ENCODE results near the gene UBXN7. TPM values are rescaled to one million over a fixed set of nuclear protein-coding genes. Genes with fewer than 3 reads are reported as not detected.
"Not testable (repeated sequence)": the region's sequence is repeated elsewhere in the genome, so short reads cannot be mapped to it uniquely, and the experiment has no call there.

Gene UBXN7
- total RNA-seq, 1 experiment from 2014 or later = 9.5 TPM

DNA sequence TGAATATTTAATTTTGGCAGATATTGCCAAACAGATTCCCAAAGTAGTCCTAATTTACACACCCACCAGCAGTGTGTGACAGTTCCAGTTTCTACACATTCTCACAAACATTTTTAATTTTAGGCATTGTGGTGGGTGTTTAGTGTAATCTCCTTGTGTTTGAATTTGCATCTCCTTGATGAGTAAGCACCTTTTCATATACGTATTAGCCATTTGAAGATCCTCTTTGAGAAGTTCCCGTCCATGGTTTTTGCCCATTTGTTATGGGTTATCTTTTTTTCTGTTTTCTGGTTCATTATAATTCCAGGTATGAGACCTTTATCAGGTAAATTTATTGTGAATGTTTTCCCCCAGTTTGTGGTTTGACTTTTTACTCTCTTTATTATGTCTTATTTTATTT lies 91.8 kb downstream of the UBXN7 start:
- DNase-seq = no peak

DNA sequence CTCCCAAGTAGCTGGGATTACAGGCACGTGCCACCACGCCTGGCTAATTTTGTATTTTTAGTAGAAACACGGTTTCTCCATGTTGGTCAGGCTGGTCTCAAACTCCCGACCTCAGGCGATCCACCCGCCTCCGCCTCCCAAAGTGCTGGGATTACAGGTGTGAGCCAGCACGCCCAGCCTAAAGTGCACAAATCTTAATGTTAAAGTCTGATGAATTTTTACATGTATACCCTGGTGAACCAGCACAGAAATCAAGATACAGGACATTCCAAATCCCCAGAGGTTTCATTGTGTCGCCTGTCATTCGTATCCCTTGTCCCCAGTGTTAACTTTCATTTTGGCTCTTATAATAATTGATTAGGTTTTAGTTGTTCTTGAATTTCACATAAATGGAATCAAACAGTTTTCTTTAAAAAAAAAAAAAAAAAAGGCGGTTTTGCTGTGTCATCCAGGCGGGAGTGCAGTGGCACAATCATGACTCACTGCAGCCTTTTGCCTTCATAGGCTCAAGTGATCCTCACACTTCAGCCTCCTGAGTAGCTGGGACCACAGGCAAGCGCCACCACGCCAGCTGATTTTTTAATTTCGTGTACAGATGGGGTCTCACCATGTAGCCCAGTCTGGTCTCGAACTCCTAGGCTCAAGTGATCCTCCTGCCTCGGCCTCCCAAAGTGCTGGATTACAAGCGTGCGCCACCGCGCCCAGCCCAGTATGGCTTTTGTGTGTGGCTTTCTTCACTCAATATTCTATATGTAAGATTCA lies 92.6 kb downstream of the UBXN7 start:
- no peaks in the 10 kb centered on the region for H3K27me3 ChIP-seq
- no peaks in the 10 kb centered on the region for H3K36me3 ChIP-seq
- no peak overlapping the region for H3K4me3 ChIP-seq
- DNase-seq = peak; percentile 53
- H3K9me3 ChIP-seq = no peaks in the 10 kb centered on the region

More for the DNA sequence above, 91.8 kb downstream of the UBXN7 start:
- H3K9me3 ChIP-seq = no peaks in the 10 kb centered on the region
- no peaks in the 10 kb centered on the region for H3K36me3 ChIP-seq
- no peaks in the 10 kb centered on the region for H3K27me3 ChIP-seq
- H3K4me3 ChIP-seq = no peak overlapping the region

DNA sequence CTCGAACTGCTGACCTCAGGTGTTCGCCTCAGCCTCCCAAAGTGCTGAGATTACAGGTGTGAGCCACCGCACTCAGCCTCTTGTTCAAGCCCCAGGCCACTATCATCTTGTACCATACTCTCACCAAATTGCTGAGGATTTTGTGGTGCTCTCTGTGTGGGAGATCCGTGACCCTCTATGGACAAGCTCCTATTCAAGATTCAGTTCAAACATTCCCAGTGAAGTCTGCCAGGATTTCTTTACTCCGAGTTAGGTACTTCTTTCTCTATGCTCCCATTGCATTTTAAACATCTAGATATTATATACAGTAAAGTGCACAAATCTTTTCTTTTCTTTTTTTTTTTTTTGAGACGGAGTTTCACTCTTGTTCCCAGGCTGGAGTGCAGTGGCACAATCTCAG lies 93.2 kb downstream of the UBXN7 start:
- Histone ChIP-seq H3K9me3 (no peaks in the 10 kb centered on the region), H3K27me3 (no peaks in the 10 kb centered on the region), H3K36me3 (no peaks in the 10 kb centered on the region), H3K4me3 (no peak overlapping the region)
- DNase-seq = no peak

DNA sequence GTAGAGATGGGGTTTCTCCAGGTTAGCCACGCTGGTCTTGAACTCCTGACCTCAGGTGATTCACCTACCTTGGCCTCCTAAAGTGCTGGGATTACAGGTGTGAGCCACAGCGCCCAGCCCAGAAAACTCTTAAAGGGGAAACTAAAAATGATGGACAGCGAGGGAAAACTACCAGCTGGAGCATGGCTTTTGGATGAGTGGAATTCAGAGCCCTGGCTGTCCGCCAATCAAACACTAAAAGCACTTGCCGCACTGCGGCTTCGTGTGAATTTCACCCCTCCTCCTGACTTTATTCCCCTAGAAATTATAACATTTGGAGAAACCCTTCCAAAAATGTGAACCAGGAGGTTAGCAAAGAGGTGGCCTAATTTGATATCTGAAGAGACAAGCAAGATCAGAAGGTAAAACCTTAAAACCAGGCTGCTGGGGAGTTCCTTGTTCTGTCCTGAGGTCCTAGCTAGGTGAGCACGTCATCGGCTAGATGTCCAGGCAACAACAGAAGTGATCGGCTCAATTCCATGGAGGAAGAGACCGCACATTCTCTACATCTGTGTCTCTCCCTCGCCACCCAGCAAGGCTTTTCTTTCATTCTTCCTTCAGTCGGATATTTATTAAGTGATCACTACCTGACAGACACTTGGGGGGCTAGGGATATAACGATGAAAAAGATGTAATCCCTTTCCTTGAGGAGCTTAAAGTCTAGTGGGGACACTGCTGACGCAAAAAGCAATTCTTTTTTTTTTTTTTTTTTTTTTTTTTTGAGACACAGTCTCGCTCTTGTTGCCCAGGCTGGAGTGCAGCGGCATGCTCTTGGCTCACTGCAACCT lies 95.7 kb downstream of the UBXN7 start:
- H3K27me3 ChIP-seq = no peaks in the 10 kb centered on the region
- H3K9me3 ChIP-seq = no peaks in the 10 kb centered on the region
- DNase-seq = no peak
- no peaks in the 10 kb centered on the region for H3K36me3 ChIP-seq
- no peak overlapping the region for H3K4me3 ChIP-seq

DNA sequence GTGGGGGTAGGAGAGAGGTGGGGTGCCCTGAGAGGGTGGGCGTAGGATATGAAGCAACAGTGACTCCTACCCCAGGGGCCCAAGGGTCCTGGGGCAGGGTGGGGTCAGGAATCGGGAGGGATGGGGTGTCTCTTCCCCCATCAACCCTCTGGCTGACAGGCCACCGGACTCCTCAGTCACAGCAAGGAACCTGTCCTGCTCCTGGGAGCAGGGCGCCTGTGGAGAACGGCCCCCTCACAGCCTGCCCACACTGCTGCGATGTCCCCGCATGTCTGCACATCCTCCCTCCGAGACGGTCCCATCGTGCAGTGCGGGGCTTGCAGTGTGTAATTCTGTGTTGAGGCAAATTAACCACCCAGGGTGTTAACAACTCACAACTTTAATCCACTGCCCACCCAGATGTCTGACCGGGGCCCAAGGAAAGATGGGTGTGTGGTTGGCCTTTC lies 96.7 kb downstream of the UBXN7 start:
- Histone ChIP-seq H3K36me3 (no peaks in the 10 kb centered on the region), H3K4me3 (no peak overlapping the region)
- no peak for DNase-seq

DNA sequence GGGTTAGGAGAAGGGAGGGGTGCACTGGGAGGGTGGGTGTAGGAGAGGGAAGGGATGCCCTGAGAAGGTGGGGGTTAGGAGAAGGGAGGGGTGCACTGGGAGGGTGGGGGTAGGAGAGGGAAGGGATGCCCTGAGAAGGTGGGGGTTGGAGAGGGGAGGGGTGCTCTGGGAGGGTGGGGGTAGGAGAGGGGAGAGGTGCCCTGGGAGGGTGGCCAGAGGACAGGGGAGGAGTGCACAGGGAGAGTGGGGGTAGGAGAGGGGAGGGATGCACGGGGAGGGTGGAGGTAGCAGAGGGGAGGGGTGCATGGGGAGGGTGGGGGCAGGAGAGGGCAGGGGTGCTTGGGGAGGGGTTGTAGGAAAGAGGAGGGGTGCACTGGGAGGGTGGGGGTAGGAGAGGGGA lies 97.2 kb downstream of the UBXN7 start:
- H3K27me3 ChIP-seq = peaks cover 2% of the 10 kb centered on the region; the same call in 1 of the 2 replicates
- H3K4me3 ChIP-seq = no peak overlapping the region
- DNase-seq = no peak

More for the DNA sequence above, 96.7 kb downstream of the UBXN7 start:
- no peaks in the 10 kb centered on the region for H3K27me3 ChIP-seq
- no peaks in the 10 kb centered on the region for H3K9me3 ChIP-seq

DNA sequence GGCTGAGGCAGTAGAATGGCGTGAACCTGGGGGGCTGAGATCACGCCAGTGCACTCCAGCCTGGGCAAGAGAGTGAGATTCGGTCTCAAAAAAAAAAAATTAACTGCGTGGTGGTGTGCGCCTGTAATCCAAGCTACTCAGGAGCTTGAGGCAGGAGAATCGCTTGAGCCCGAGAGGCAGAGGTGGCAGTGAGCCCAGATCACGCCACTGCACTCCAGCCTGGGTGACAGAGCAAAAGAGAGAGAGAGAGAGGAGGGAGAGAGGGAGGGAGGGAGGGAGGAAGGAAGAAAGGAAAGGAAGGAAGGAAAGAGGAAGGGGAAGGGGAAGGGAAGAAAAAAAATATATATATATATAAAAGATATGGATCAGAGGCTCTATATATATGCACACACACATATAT lies 100.1 kb downstream of the UBXN7 start:
- H3K9me3 ChIP-seq = no peaks in the 10 kb centered on the region
- H3K36me3 ChIP-seq = no peaks in the 10 kb centered on the region
- DNase-seq = no peak
- peaks cover 2% of the 10 kb centered on the region; the same call in 1 of the 2 replicates for H3K27me3 ChIP-seq
- H3K4me3 ChIP-seq = no peak overlapping the region

More for the DNA sequence above, 97.2 kb downstream of the UBXN7 start:
- Histone ChIP-seq H3K9me3 (no peaks in the 10 kb centered on the region), H3K36me3 (no peaks in the 10 kb centered on the region)

DNA sequence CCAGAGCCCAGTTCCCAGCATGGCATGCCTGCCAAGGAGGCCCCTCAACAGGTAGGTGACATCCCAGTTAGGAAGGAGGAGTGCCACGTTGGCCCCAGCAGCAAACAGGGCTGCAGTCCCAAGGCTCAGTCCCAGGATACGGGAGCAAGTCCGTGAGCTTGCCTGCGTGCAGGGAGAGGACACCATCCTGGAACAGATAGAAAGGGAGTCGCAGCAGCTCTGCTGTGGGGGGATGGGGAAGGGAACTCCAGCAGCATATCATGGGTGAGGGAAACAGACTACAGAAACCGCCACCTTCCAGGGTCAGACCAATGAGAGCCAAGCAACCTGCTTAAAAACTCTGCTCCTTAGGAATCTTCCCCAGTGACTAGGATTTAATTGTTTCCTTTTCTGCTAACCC lies 104.8 kb downstream of the UBXN7 start:
- peaks cover 2% of the 10 kb centered on the region; the same call in 1 of the 2 replicates for H3K27me3 ChIP-seq
- no peaks in the 10 kb centered on the region for H3K36me3 ChIP-seq
- DNase-seq = no peak
- no peaks in the 10 kb centered on the region for H3K9me3 ChIP-seq
- H3K4me3 ChIP-seq = no peak overlapping the region

DNA sequence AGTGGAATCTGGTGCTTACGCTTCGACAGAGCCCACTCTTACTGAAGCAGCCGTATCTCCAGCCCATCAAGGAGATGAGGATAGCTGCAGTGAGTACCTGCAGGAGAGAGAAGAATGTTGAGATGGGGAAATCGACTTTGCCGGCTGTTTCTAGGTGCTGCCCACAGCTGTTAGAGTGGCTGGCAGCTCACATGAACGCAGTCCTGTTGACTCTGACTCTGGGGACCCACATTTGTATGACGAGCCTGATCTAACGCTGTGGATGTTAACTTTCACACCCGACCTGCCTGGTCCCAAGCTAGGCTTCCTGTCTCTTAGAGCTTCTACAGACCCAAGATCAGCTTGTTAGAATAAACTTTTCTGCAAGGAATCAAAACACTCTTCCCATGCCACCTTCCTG lies 105.3 kb downstream of the UBXN7 start:
- Histone ChIP-seq H3K36me3 (no peaks in the 10 kb centered on the region), H3K4me3 (no peak overlapping the region), H3K9me3 (no peaks in the 10 kb centered on the region), H3K27me3 (peaks cover 2% of the 10 kb centered on the region; the same call in 1 of the 2 replicates)
- no peak for DNase-seq

DNA sequence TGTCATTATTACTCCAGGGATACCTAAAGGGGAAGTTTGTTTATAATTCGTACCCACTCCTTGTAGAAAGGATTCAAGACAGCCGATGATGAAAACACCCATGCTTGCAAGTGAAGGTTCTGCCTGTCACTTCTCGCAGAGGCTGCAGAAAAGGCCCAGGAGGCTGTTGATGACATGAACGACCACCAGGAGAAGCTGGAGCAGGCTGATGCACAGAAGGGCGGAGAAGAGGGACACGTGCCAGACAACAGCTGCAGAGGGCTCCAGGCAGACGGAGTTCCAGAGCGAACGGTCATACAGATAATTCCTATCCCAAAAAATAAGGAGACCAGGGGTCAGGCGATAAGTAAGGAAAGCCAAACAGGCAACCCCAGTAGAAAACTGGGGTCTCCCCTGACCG lies 108.5 kb downstream of the UBXN7 start:
- Histone ChIP-seq H3K27me3 (no peaks in the 10 kb centered on the region), H3K36me3 (no peaks in the 10 kb centered on the region), H3K4me3 (no peak overlapping the region), H3K9me3 (no peaks in the 10 kb centered on the region)
- DNase-seq = peak; percentile 41

DNA sequence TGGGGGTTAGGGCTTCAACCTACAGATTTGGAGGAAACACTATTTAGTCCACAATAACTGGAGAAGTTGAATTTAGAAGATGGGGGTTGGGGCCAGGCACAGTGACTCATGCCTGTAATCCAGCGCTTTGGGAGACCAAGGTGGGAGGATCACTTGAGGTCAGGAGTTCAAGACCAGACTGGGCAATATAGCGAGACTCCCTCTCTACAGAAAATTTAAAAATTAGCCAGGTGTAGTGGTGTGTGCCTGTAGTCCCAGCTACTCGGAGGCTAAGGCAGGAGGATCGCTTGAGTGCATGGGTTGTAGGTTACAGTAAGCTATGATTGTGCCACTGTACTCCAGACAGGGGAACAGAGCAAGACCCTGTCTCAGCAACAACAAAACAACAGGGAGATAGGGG lies 109.2 kb downstream of the UBXN7 start:
- H3K9me3 ChIP-seq = no peaks in the 10 kb centered on the region
- H3K27me3 ChIP-seq = no peaks in the 10 kb centered on the region
- H3K36me3 ChIP-seq = no peaks in the 10 kb centered on the region
- no peak for DNase-seq
- no peak overlapping the region for H3K4me3 ChIP-seq

DNA sequence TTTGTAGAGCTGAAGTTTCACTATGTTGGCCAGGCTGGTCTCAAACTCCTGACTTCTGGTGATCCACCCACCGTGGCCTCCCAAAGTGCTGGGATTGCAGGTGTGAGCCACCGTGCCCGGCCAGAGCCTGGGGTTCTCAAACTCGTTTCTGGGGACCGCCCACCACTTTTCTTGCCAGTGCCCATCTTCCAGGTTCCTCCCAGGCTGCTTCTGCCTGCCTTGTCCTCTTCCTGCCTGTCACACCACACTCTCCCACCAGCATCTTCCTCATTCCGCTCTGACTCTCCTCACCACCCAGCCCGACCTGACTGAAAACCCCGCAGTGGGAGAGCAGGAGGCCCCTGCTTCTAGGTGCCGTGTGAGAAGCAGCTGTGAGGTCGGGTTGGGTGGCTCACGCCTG lies 111.1 kb downstream of the UBXN7 start:
- Histone ChIP-seq H3K27me3 (no peaks in the 10 kb centered on the region), H3K36me3 (peaks cover 4% of the 10 kb centered on the region; the same call in 1 of the 2 replicates), H3K9me3 (no peaks in the 10 kb centered on the region), H3K4me3 (no peak overlapping the region)
- DNase-seq = no peak

DNA sequence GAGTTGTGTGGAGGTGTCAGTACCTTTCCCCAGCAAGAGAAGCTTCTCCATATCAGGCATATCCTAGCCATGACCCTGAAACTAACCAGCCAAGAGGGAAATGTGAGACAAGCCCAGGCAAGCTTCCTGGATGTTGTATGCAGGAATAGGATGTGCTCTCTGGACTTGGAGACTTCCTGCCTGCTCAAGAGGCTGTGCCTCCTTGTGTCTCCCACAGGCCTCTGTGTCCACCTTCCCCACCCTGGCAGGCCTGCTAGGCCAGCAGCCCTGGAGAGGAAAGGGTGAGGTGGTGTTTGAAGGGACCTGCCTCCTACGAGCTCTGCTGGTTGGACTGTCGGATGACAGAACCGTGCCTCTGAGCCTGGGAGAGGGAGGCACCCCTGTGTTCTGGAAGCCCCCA lies 112.1 kb downstream of the UBXN7 start:
- peaks cover 11% of the 10 kb centered on the region for H3K36me3 ChIP-seq
- H3K9me3 ChIP-seq = no peaks in the 10 kb centered on the region
- no peak for DNase-seq
- H3K27me3 ChIP-seq = no peaks in the 10 kb centered on the region
- no peak overlapping the region for H3K4me3 ChIP-seq

DNA sequence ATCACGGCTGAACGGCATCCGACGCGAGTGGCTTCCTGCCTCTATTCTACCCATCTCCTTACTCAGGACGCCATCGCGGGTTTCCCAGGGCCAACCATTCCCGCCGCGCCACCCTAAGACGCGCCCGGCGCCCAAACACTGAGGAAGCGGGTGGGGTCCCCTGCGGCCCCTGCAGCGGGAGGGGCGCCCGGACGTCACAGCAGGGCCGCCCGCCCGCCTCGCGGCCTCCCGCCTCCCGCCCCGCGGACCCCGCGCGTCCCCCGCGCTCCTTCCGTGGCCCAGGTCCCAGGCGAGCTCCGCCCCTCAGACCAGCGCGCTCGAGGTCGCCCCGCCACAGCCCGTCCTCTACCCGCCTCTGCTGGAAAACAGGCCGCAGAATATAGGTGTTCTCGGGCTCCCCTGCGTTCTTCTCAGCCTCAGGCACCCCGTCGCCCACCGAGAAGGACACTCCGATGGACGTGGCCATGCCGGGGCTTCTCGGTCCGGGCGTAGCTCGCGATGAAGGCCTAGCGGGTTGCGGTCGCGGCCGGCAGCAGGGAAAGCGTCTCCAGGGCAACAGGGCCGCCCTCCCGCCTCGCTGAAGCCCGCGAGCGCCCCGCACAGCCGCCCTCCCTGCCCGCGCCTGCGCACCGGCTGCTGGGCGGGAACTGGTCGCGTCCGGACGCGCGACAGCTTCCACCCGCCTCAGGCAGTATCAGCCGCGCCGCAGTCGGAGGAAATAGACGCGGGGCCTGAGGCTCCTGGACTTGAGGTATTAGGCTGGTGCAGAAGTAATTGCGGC lies 114.3 kb downstream of the UBXN7 start, which contains the start of gene DYNLT2B:
DYNLT2B (minus strand) TSS at position 554 of the 781 bp plus-strand sequence; CDS start at position 466, 88 bp downstream.
- H3K36me3 ChIP-seq = peaks cover 11% of the 10 kb centered on the region
- no peaks in the 10 kb centered on the region for H3K27me3 ChIP-seq

DNA sequence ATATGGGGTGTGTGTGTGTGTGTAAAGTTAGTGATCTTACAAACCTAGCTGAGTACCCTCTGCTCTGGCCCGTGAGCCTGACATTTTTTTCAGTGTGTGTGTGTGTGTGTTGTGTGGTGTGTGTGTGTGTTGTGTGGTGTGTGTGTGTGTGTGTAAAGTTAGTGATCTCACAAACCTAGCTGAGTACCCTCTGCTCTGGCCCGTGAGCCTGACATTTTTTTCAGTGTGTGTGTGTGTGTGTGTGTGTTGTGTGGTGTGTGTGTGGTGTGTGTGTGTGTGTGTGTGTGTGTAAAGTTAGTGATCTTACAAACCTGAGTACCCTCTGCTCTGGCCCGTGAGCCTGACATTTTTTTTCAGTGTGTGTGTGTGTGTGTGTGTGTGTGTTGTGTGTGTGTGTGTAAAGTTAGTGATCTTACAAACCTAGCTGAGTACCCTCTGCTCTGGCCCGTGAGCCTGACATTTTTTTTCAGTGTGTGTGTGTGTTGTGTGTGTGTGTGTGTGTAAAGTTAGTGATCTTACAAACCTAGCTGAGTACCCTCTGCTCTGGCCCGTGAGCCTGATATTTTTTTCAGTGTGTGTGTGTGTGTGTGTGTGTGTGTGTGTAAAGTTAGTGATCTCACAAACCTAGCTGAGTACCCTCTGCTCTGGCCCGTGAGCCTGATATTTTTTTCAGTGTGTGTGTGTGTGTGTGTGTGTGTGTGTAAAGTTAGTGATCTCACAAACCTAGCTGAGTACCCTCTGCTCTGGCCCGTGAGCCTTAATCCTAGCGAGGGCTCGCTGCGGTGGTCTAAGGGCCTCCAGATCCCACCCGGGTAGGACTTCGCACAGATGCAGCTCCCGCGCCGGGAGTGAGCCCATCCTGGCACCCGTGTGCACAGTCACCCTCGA lies 115.2 kb downstream of the UBXN7 start:
- peaks cover 11% of the 10 kb centered on the region for H3K36me3 ChIP-seq
- peak overlapping the region; percentile 77 for H3K4me3 ChIP-seq
- H3K27me3 ChIP-seq, DNase-seq, H3K9me3 ChIP-seq: not testable (repeated sequence)

More for the DNA sequence above, 114.3 kb downstream of the UBXN7 start, which contains the start of gene DYNLT2B:
- peak within 1 kb of the TSS; percentile 77 for H3K4me3 ChIP-seq
- no peaks in the 10 kb centered on the region for H3K9me3 ChIP-seq
- DNase-seq = peak; percentile 95

DNA sequence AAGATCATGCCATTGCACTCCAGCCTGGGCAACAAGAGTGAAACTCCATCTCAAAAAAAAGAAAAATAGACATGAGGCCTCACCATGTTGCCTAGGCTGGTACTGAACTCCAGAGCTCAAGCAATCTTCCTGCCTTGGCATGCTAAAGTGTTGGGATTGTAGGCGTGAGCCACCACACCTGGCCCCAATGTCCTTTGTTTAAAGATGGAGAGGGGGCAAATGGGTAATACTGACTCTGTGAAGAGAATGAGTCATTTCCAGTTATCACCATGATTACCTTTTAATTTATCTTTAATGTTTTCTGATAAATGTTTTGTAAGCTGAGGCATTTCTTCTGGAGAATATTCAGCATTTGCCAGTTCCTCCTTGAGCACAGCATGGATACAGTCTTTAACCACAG lies 116.4 kb downstream of the UBXN7 start:
- H3K36me3 ChIP-seq = peaks cover 11% of the 10 kb centered on the region
- no peaks in the 10 kb centered on the region for H3K9me3 ChIP-seq
- no peak for DNase-seq
- no peaks in the 10 kb centered on the region for H3K27me3 ChIP-seq
- no peak overlapping the region for H3K4me3 ChIP-seq

All from MG63 (cell line).